Measurements from ENCODE around the gene FOXJ3. TPM values are rescaled to one million over a fixed set of nuclear protein-coding genes. Genes with fewer than 3 reads are reported as not detected.

Gene FOXJ3
- total RNA-seq, 4 donors from 2014 or later = 34.5 to 40.0 (median 36.1) TPM

GRCh38 chr1:42148166-42148565 is 186.9 kb downstream of the FOXJ3 start:
- intact Hi-C loops (cut with DNase I) = no loop called here
- TF ChIP-seq EP300 (IDR thresholded peaks at IDR 0.05) (no peak), POLR2AphosphoS5 (IDR thresholded peaks at IDR 0.05) (no peak), POLR2A (IDR thresholded peaks at IDR 0.05; ENCODE audit: low read depth) (no peak), CTCF (IDR thresholded peaks at IDR 0.05) (no peak)
- Histone ChIP-seq H3K4me1 (peaks cover 0 to 5% (median 0%) of the 10 kb centered on the region in 4 donors), H3K9me3 (no peaks in the 10 kb centered on the region), H3K36me3 (no peaks in the 10 kb centered on the region), H3K27me3 (peaks cover 0 to 60% (median 16%) of the 10 kb centered on the region in 4 donors), H3K27ac (replicated peaks in 1 of 4) (no peak overlapping the region), H3K4me3 (no peak overlapping the region)
- 74% methylated on average over 1 of the region's 1 CpG for WGBS
- no peak for DNase-seq (ENCODE audit: extremely low spot score)

DNA sequence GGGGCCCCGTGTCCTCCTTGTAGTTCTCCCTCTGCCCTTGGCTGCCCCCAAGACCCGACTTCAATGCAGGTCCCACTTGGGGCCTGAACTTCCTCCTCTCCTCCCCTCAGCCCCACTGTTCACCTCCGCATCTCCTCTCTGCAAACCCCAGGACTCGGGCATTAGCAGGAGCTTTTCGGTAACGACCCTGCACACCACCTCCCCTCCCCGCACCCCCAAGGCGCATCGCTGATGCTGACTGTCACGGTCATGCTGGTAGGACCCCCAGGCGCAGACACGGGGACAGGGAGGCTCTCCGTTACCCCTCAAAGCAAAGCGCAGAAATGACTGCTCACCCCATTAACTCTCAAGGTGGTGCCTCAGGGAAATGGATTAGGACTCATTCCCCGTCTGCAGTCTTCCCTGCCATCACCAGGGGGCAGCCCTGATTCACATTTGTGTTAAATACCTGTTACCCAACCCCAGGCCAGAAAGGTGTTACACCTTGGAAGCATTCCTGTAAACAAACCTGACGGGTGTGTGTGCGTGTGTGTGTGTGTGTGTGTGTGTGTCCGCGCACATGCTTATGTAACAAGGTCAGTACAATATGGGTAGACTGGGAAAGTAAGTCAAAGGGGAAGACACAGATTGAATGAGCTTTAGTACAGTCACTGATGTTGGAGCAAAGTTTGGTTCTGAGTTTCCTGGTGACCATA is 188.3 kb downstream of the FOXJ3 start:
- Histone ChIP-seq H3K27ac (replicated peaks in 1 of 4) (no peak overlapping the region), H3K36me3 (no peaks in the 10 kb centered on the region), H3K4me1 (peaks cover 0 to 5% (median 0%) of the 10 kb centered on the region in 4 donors), H3K9me3 (no peaks in the 10 kb centered on the region), H3K27me3 (peaks cover 0 to 70% (median 16%) of the 10 kb centered on the region in 4 donors), H3K4me3 (no peak overlapping the region)
- TF ChIP-seq POLR2AphosphoS5 (IDR thresholded peaks at IDR 0.05) (no peak), CTCF (IDR thresholded peaks at IDR 0.05) (peak; percentile 59 to 83 (median 69)), POLR2A (IDR thresholded peaks at IDR 0.05; ENCODE audit: low read depth) (no peak)
- intact Hi-C loops (cut with DNase I) = no loop called here
- no peak for DNase-seq (ENCODE audit: extremely low spot score)
- 37% methylated on average over 14 of the region's 19 CpGs for WGBS

DNA sequence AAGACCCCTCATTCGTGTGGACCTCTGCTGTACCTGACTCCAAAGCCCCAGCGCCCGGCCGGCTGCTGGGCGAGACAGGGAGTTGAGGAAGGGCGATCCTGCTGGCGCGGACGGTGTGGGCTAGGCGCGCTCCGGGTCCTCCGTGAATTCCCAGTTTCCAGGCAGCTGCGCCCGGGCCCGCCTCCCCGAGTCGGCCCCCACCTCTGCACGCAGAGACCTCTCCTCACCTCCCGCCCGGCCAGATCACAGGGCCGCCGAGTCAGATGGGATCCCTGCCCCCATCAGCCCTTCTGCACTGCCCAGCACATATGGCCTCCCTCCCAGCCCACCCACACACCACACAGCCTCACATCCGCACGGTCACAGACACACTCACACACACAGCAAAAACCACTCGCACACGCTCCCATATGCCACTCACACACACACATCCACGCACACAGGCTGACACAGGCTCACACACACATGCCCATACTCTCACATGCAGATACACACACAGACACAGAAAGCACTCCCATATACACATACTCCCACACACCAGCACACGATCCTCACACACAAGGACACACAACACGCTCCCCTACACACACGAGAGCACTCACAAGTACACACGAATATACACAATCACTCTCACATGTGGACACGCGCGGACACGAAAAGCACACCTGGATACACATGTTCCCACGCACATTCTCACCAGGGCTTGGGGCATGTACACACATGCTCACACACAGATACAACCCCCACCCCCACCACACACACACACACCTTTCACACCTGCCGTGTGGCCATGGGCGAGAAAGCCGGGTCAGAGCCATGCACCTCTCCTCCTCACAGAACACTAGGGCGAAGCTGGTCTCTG is 189.0 kb downstream of the FOXJ3 start:
- TF ChIP-seq POLR2A (IDR thresholded peaks at IDR 0.05; ENCODE audit: low read depth) (no peak), CTCF (IDR thresholded peaks at IDR 0.05) (no peak), POLR2AphosphoS5 (IDR thresholded peaks at IDR 0.05) (no peak), EP300 (IDR thresholded peaks at IDR 0.05) (no peak)
- intact Hi-C loops (cut with DNase I) = no loop called here
- Histone ChIP-seq H3K4me3 (no peak overlapping the region), H3K4me1 (peaks cover 0 to 5% (median 0%) of the 10 kb centered on the region in 4 donors), H3K36me3 (no peaks in the 10 kb centered on the region), H3K27ac (replicated peaks in 1 of 4) (no peak overlapping the region), H3K27me3 (peaks cover 0 to 76% (median 16%) of the 10 kb centered on the region in 4 donors), H3K9me3 (no peaks in the 10 kb centered on the region)
- WGBS = 47% methylated on average over 41 of the region's 41 CpGs
- DNase-seq (ENCODE audit: extremely low spot score) = no peak

DNA sequence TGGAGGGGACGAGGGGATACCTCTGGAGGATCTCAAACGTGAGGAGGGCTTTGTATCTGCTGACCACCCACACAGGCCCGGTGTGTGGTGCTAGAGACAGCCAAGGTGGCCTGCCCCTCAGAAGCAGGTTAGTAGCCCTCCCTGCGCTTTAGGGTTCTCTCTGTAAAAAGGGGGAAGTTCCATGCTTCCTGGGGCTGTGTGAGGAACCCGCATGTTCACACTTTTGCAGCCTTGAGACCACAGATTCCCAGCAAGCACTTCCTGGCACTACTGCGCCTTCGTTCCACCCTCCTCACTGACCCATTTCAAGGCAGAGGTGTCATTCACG is 189.7 kb downstream of the FOXJ3 start:
- H3K36me3 ChIP-seq = no peaks in the 10 kb centered on the region
- 38% methylated on average over 6 of the region's 8 CpGs for WGBS
- intact Hi-C loops (cut with DNase I) = no loop called here
- no peak for DNase-seq (ENCODE audit: extremely low spot score)
- no peaks in the 10 kb centered on the region for H3K9me3 ChIP-seq
- no peak overlapping the region for H3K27ac ChIP-seq (replicated peaks in 1 of 4)
- TF ChIP-seq POLR2AphosphoS5 (IDR thresholded peaks at IDR 0.05) = no peak
- no peak overlapping the region for H3K4me3 ChIP-seq
- H3K27me3 ChIP-seq = peaks cover 0 to 82% (median 16%) of the 10 kb centered on the region in 4 donors
- H3K4me1 ChIP-seq = peaks cover 0 to 5% (median 0%) of the 10 kb centered on the region in 4 donors

- WGBS = 80% methylated on average over 12 of the region's 12 CpGs
- Histone ChIP-seq H3K36me3 (no peaks in the 10 kb centered on the region), H3K4me3 (no peak overlapping the region), H3K27ac (replicated peaks in 1 of 4) (no peak overlapping the region), H3K27me3 (peaks cover 0 to 87% (median 16%) of the 10 kb centered on the region in 4 donors), H3K4me1 (peaks cover 0 to 5% (median 0%) of the 10 kb centered on the region in 4 donors), H3K9me3 (no peaks in the 10 kb centered on the region)
- TF ChIP-seq POLR2A (IDR thresholded peaks at IDR 0.05; ENCODE audit: low read depth) (no peak), CTCF (IDR thresholded peaks at IDR 0.05) (no peak), POLR2AphosphoS5 (IDR thresholded peaks at IDR 0.05) (no peak), EP300 (IDR thresholded peaks at IDR 0.05) (no peak)
- intact Hi-C loops (cut with DNase I) = no loop called here
- no peak for DNase-seq (ENCODE audit: extremely low spot score)
Observed at GRCh38 chr1:42144711-42145388, 190.2 kb downstream of the FOXJ3 start.

Data from esophagus muscularis mucosa (tissue), 4 donors.